ENCODE data around the gene CUX1. TPM values are rescaled to one million over a fixed set of nuclear protein-coding genes. Genes with fewer than 3 reads are reported as not detected.

Gene CUX1
- total and polyA plus RNA-seq, 2 of the 13 experiments (the other 11 are each of a cell fraction or from before 2014, with no cell fraction given) = 13.7 to 14.9 TPM

GRCh38 chr7:102258073-102258748, 440.8 kb downstream of the CUX1 start (continued):
- TF ChIP-seq ZNF318 (CRISPR knock-in tag; IDR thresholded peaks at IDR 0.05) (0 out of 2 replicates have a peak, but pooled peaks have one; percentile 74), ZNF772 (CRISPR knock-in tag; IDR thresholded peaks at IDR 0.05) (peak; percentile 89), FOXO1 (CRISPR knock-in tag; IDR thresholded peaks at IDR 0.05) (peak; percentile 81), NONO (IDR thresholded peaks at IDR 0.05) (no peak), NONO (CRISPR knock-in tag; conservative IDR thresholded peaks at IDR 0.05) (peak; percentile 91), ZNF33B (CRISPR knock-in tag; IDR thresholded peaks at IDR 0.05) (no peak; the same call in 1 of the 2 replicates), ARNT (IDR thresholded peaks at IDR 0.05) (no peak), ZNF367 (CRISPR knock-in tag; IDR thresholded peaks at IDR 0.05; ENCODE audit: borderline replicate concordance) (no peak), KDM5B (CRISPR knock-in tag; IDR thresholded peaks at IDR 0.05; ENCODE audit: borderline replicate concordance) (peak; percentile 89), SRSF1 (optimal IDR thresholded peaks at IDR 0.05; ENCODE audit: low read depth, low read length) (no peak), NFRKB (IDR thresholded peaks at IDR 0.05) (no peak), ZNF281 (CRISPR knock-in tag; IDR thresholded peaks at IDR 0.05; ENCODE audit: borderline replicate concordance) (peak; percentile 27; the same call in 1 of the 2 replicates), ZSCAN12 (CRISPR knock-in tag; IDR thresholded peaks at IDR 0.05) (0 out of 2 replicates have a peak, but pooled peaks have one; percentile 67), ARID2 (CRISPR knock-in tag; IDR thresholded peaks at IDR 0.05; ENCODE audit: borderline replicate concordance) (no peak), SMARCE1 (IDR thresholded peaks at IDR 0.05; ENCODE audit: borderline replicate concordance) (no peak)
- TF ChIP-seq, protein P1, sequence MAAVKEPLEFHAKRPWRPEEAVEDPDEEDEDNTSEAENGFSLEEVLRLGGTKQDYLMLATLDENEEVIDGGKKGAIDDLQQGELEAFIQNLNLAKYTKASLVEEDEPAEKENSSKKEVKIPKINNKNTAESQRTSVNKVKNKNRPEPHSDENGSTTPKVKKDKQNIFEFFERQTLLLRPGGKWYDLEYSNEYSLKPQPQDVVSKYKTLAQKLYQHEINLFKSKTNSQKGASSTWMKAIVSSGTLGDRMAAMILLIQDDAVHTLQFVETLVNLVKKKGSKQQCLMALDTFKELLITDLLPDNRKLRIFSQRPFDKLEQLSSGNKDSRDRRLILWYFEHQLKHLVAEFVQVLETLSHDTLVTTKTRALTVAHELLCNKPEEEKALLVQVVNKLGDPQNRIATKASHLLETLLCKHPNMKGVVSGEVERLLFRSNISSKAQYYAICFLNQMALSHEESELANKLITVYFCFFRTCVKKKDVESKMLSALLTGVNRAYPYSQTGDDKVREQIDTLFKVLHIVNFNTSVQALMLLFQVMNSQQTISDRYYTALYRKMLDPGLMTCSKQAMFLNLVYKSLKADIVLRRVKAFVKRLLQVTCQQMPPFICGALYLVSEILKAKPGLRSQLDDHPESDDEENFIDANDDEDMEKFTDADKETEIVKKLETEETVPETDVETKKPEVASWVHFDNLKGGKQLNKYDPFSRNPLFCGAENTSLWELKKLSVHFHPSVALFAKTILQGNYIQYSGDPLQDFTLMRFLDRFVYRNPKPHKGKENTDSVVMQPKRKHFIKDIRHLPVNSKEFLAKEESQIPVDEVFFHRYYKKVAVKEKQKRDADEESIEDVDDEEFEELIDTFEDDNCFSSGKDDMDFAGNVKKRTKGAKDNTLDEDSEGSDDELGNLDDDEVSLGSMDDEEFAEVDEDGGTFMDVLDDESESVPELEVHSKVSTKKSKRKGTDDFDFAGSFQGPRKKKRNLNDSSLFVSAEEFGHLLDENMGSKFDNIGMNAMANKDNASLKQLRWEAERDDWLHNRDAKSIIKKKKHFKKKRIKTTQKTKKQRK (IDR thresholded peaks at IDR 0.05; ENCODE audit: low read length) = no peak
